Measurements from ENCODE around the gene KSR1. TPM values are rescaled to one million over a fixed set of nuclear protein-coding genes. Genes with fewer than 3 reads are reported as not detected.

The KSR1 gene
- total RNA-seq, 4 donors from 2014 or later: 26.6 to 64.4 (median 42.2) TPM

DNA sequence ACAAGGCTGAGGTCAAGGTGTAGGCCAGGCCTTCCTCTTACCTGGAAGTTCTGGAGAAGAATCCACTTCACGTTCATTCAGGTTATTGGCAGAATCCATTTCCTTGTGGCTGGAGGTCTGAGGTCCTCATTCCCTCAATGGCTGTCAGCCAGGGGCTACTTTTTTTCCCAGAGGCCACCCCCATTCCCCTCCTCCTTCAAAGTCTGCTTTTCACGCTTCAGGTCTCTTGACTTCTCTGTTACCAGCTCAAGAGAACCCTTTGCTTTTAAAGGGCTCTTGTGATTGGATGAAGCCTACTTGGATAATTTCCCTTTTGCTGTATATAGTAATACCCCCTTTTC, 119.6 kb downstream of the KSR1 start:
- peaks cover 0 to 5% (median 0%) of the 10 kb centered on the region in 4 donors for H3K4me1 ChIP-seq
- no peak for DNase-seq
- no peak overlapping the region for H3K4me3 ChIP-seq
- H3K27me3 ChIP-seq: no peaks in the 10 kb centered on the region
- no peak overlapping the region for H3K27ac ChIP-seq
- TF ChIP-seq, protein P1, sequence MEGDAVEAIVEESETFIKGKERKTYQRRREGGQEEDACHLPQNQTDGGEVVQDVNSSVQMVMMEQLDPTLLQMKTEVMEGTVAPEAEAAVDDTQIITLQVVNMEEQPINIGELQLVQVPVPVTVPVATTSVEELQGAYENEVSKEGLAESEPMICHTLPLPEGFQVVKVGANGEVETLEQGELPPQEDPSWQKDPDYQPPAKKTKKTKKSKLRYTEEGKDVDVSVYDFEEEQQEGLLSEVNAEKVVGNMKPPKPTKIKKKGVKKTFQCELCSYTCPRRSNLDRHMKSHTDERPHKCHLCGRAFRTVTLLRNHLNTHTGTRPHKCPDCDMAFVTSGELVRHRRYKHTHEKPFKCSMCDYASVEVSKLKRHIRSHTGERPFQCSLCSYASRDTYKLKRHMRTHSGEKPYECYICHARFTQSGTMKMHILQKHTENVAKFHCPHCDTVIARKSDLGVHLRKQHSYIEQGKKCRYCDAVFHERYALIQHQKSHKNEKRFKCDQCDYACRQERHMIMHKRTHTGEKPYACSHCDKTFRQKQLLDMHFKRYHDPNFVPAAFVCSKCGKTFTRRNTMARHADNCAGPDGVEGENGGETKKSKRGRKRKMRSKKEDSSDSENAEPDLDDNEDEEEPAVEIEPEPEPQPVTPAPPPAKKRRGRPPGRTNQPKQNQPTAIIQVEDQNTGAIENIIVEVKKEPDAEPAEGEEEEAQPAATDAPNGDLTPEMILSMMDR (IDR thresholded peaks at IDR 0.05): no peak
- TF ChIP-seq POLR2A (IDR thresholded peaks at IDR 0.05): no peak
- no peaks in the 10 kb centered on the region for H3K36me3 ChIP-seq
- H3K9me3 ChIP-seq: no peaks in the 10 kb centered on the region

DNA sequence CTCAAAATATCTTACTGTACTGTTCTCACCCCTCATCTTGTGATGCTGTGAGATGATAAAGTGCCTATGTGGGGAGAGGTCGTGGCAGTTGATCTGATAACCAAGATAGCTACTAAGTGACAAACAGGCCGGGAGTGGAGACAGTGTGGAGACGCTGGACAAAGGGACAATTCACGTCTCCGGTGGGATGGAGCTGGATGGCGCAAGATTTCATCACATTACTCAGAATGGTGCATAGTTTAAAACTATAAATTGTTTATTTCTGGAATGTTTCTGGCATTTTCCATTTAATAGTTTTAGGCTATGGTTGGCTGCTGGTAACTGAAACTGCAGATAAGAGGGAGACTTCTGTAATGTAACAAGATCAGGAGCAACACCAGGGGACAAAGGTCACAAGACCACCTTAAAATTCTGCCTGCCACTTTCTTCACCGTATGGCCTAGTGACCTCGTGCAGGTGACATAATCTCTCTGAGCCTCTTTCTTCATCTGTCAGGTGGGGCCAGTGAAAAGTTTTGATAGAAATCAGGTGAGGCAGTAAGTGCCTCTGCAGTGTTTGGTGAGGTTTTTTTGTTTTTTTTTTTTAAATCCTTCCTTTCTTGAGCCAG, 120.3 kb downstream of the KSR1 start:
- peak overlapping the region in 2 of 4 donors; percentile 11 to 69 for H3K27ac ChIP-seq
- H3K4me1 ChIP-seq: no peaks in the 10 kb centered on the region
- DNase-seq: no peak
- H3K4me3 ChIP-seq: no peak overlapping the region
- no peaks in the 10 kb centered on the region for H3K36me3 ChIP-seq
- H3K9me3 ChIP-seq: no peaks in the 10 kb centered on the region
- TF ChIP-seq POLR2A (IDR thresholded peaks at IDR 0.05): no peak
- TF ChIP-seq, protein P1 (IDR thresholded peaks at IDR 0.05): no peak
- no peaks in the 10 kb centered on the region for H3K27me3 ChIP-seq

DNA sequence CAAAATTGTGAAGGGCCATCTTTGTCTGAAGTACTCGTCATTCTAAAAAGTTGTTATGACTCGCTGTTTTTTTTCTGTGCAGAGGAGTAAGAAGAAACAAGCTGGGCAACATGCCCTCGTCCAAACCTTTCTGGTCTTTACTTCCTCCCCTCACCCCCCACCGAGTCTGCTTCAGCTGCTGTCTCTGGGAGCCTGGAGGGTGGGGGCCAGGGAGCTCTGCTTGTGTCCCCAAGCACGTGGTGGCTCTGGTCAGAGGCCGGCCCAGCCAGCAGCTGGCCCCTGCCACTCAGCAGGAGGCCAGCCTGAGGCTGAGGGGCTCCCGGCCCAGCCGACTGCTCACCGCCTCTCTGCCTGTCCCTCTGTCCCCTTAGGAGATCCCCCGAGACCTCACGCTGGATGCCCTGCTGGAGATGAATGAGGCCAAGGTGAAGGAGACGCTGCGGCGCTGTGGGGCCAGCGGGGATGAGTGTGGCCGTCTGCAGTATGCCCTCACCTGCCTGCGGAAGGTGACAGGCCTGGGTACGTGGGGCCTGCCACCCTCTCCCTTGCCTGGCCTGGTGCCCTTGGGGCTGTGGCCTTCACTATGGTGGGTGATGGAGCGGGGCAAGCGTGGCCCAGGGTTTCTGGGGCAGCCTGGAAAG, 121.0 kb downstream of the KSR1 start:
- no peak for DNase-seq
- no peaks in the 10 kb centered on the region for H3K27me3 ChIP-seq
- H3K36me3 ChIP-seq: no peaks in the 10 kb centered on the region
- H3K27ac ChIP-seq: peak overlapping the region; percentile 0 to 69 (median 45)
- H3K9me3 ChIP-seq: no peaks in the 10 kb centered on the region
- TF ChIP-seq, protein P1 (IDR thresholded peaks at IDR 0.05): no peak
- TF ChIP-seq POLR2A (IDR thresholded peaks at IDR 0.05): no peak
- H3K4me1 ChIP-seq: no peaks in the 10 kb centered on the region
- H3K4me3 ChIP-seq: no peak overlapping the region

DNA sequence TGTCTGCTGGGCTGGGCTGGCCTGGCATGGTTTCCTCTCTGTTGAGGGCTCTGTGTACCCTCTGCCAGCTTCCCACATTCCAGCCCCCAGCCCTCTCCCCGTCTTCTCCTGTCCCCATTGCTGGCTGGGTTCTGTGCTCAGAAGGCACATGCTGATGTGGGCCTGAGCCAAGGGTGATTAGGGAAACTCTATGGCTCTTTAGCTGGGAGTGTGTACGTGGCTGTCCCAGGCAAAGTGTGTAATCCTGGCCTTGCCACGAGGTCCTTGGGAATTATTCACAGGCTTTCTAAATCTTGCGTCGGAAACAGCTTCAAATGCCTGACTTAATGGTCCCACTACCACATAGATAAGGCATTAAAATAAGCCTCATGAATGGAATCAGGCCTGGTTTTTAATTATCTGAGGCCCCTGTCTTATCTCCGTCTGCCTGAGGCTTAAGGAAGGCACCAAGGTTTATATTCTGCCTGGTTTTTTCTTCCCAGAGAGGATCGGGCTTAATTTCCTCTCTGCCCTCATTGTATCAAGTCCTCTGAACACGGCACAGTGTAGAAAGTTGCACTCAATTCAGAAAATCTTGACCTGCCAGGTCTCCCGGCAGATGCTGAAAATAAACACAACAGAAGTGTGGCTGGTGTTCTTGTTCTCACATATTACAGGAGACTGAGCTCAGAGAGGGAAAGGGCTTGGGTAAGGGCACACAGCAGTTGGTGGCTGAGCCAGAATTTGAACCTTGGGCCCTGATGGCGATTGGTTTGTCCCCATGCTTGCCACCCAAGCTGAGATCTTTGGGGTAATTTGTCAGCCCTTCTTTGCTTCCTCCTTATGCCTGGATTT, 121.9 kb downstream of the KSR1 start:
- Histone ChIP-seq H3K9me3 (no peaks in the 10 kb centered on the region), H3K4me1 (no peaks in the 10 kb centered on the region), H3K4me3 (no peak overlapping the region), H3K27me3 (no peaks in the 10 kb centered on the region), H3K36me3 (peaks cover 0 to 6% (median 0%) of the 10 kb centered on the region in 3 donors), H3K27ac (peak overlapping the region; percentile 0 to 69 (median 45))
- DNase-seq: no peak
- TF ChIP-seq, protein P1 (IDR thresholded peaks at IDR 0.05): no peak
- TF ChIP-seq POLR2A (IDR thresholded peaks at IDR 0.05): no peak

DNA sequence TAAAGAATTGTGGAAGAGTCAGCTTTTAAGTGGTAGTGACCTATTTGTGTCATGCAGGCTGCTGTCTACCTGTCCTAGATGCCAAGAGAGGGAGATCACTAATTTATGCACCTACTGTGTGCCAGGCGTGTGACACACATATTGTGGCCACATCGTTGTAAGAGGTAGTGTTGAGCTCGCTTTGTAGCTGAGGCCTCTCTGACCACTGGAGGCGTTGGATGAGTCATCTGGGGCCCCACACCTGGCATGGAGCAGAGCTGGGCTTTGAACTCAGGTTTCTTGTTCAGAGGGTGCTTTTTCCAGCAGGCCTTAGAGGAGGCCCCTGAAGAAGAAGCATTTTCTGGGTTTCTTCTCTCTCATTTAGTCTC, 122.5 kb downstream of the KSR1 start:
- Histone ChIP-seq H3K4me1 (no peaks in the 10 kb centered on the region), H3K9me3 (no peaks in the 10 kb centered on the region), H3K36me3 (peaks cover 0 to 10% (median 0%) of the 10 kb centered on the region in 3 donors), H3K27ac (no peak overlapping the region), H3K27me3 (no peaks in the 10 kb centered on the region), H3K4me3 (no peak overlapping the region)
- DNase-seq: no peak
- TF ChIP-seq, protein P1 (IDR thresholded peaks at IDR 0.05): no peak
- TF ChIP-seq POLR2A (IDR thresholded peaks at IDR 0.05): no peak

Data from Peyer's patch (tissue), 4 donors.